Liver (tissue), 9 donors: ENCODE measurements around the gene RFTN2. TPM values are rescaled to one million over a fixed set of nuclear protein-coding genes. Genes with fewer than 3 reads are reported as not detected.
A peak's percentile ranks its signal among the peaks of the same experiment; 100 is the strongest.

ENCODE experiments used
- DNase-seq: peaks from one replicate; pipeline ENCODE4 v3.0.0-alpha.2; 2017; ENCODE audit warnings: low spot score
- H3K27ac ChIP-seq, 2 donors: one replicate each; pipeline ENCODE4 v1.7.0; 2013; ENCODE audit warnings: inconsistent platforms in 2 of 2, low read length in 2 of 2, control low read depth in 1 of 2, low read depth in 1 of 2, mild to moderate bottlenecking in 1 of 2
- H3K27me3 ChIP-seq, 4 donors: one replicate each; pipeline versions ENCODE4 v1.6.1 to v1.7.0; 2013; ENCODE audit warnings: low read length in 3 of 4, inconsistent platforms in 1 of 4, mild to moderate bottlenecking in 1 of 4, moderate library complexity in 1 of 4; ENCODE audit not compliant: control insufficient read depth in 4 of 4, insufficient read depth in 4 of 4
- H3K36me3 ChIP-seq, 4 donors: one replicate each; pipeline versions ENCODE4 v1.6.1 to v1.7.0; 2013; ENCODE audit warnings: low read length in 3 of 4, mild to moderate bottlenecking in 3 of 4, low read depth in 1 of 4, moderate library complexity in 1 of 4; ENCODE audit not compliant: control insufficient read depth in 4 of 4, insufficient read depth in 3 of 4
- H3K4me1 ChIP-seq, 4 donors: one replicate each; pipeline versions ENCODE4 v1.6.1 to v1.7.0; 2013; ENCODE audit warnings: low read length in 3 of 4, mild to moderate bottlenecking in 3 of 4, moderate library complexity in 1 of 4; ENCODE audit not compliant: control insufficient read depth in 4 of 4, insufficient read depth in 4 of 4
- H3K4me3 ChIP-seq, 3 donors: one replicate each; pipeline versions ENCODE4 v1.6.1 to v1.7.0; 2013; ENCODE audit warnings: low read length in 3 of 3, control low read depth in 1 of 3, low read depth in 1 of 3, mild to moderate bottlenecking in 1 of 3
- H3K9ac ChIP-seq, 2 donors: one replicate each; pipeline ENCODE4 v1.7.0; 2013; ENCODE audit warnings: low read length in 2 of 2, mild to moderate bottlenecking in 2 of 2, moderate library complexity in 2 of 2, control low read depth in 1 of 2, low read depth in 1 of 2
- H3K9me3 ChIP-seq, 4 donors: one replicate each; pipeline versions ENCODE4 v1.6.1 to v1.7.0; 2013; ENCODE audit warnings: low read length in 3 of 4; ENCODE audit not compliant: control insufficient read depth in 4 of 4
- ATF3 ChIP-seq: IDR thresholded peaks from 2 replicates; pipeline ENCODE4 v1.6.1; 2016; ENCODE audit warnings: antibody characterized with exemption
- CTCF ChIP-seq: fragments of 150-350 bp; IDR thresholded peaks from 2 replicates; pipeline ENCODE4 v1.5.1; 2017; ENCODE audit warnings: improper control_type of control experiment, low read depth, low read length; ENCODE audit not compliant: missing input control
- EGR1 ChIP-seq, 2 donors: IDR thresholded peaks; 2 replicates each; pipeline ENCODE4 v1.6.1; 2016 to 2018; ENCODE audit warnings: antibody characterized with exemption in 2 of 2, low read depth in 2 of 2
- FOXA1 ChIP-seq: IDR thresholded peaks from 2 replicates; pipeline ENCODE4 v1.6.1; 2016; ENCODE audit warnings: antibody characterized with exemption
- FOXA2 ChIP-seq: IDR thresholded peaks from 2 replicates; pipeline ENCODE4 v1.6.1; 2016; ENCODE audit warnings: antibody characterized with exemption
- GABPA ChIP-seq, 2 donors: IDR thresholded peaks in 1 of 2; conservative IDR thresholded peaks in 1 of 2; 2 replicates each; pipeline ENCODE4 v1.6.1; 2016; ENCODE audit warnings: antibody characterized with exemption in 2 of 2, mild to moderate bottlenecking in 1 of 2, moderate library complexity in 1 of 2
- HNF4A ChIP-seq, 2 donors: conservative IDR thresholded peaks; 2 replicates each; pipeline ENCODE4 v1.6.1; 2016; ENCODE audit warnings: antibody characterized with exemption in 2 of 2, mild to moderate bottlenecking in 2 of 2
- HNF4G ChIP-seq: IDR thresholded peaks from 2 replicates; pipeline ENCODE4 v1.6.1; 2016; ENCODE audit warnings: antibody characterized with exemption
- JUND ChIP-seq, 2 donors: IDR thresholded peaks; 2 replicates each; pipeline ENCODE4 v1.6.1; 2016; ENCODE audit warnings: antibody characterized with exemption in 2 of 2
- MAX ChIP-seq: IDR thresholded peaks from 2 replicates; pipeline ENCODE4 v1.6.1; 2016; ENCODE audit warnings: antibody characterized with exemption
- NR2F2 ChIP-seq: IDR thresholded peaks from 2 replicates; pipeline ENCODE4 v1.6.1; 2016; ENCODE audit warnings: antibody characterized with exemption
- RAD21 ChIP-seq, 2 donors: IDR thresholded peaks; 2 replicates each; pipeline ENCODE4 v1.6.1; 2016; ENCODE audit warnings: antibody characterized with exemption in 2 of 2, mild to moderate bottlenecking in 2 of 2
- REST ChIP-seq: IDR thresholded peaks from 2 replicates; pipeline ENCODE4 v1.6.1; 2016; ENCODE audit warnings: antibody characterized with exemption, mild to moderate bottlenecking
- RXRA ChIP-seq, 2 donors: IDR thresholded peaks; 2 replicates each; pipeline ENCODE4 v1.6.1; 2017 to 2018; ENCODE audit warnings: antibody characterized with exemption in 2 of 2, mild to moderate bottlenecking in 1 of 2
- SP1 ChIP-seq: IDR thresholded peaks from 2 replicates; pipeline ENCODE4 v1.6.1; 2018; ENCODE audit warnings: antibody characterized with exemption, mild to moderate bottlenecking
- TAF1 ChIP-seq: conservative IDR thresholded peaks from 2 replicates; pipeline ENCODE4 v1.6.1; 2016; ENCODE audit warnings: antibody characterized with exemption, mild to moderate bottlenecking
- YY1 ChIP-seq: IDR thresholded peaks from 2 replicates; pipeline ENCODE4 v1.6.1; 2016; ENCODE audit warnings: antibody characterized with exemption, mild to moderate bottlenecking
- ZBTB33 ChIP-seq: IDR thresholded peaks from 2 replicates; pipeline ENCODE4 v1.6.1; 2016; ENCODE audit warnings: antibody characterized with exemption
- WGBS: extraction: QIAGEN DNeasy Blood & Tissue Kit; methylation state at CpG from one replicate; pipeline ENCODE4 v1.1.7; 2013; 5-methylcytosine and 5-hydroxymethylcytosine counted together
- polyA plus RNA-seq, 2 donors: library from polyadenylated mRNA; stranded (reverse) in 1 of 2; unstranded in 1 of 2; fragments of 200-250 nt in 1 of 2; fragments of >200 nt in 1 of 2; fragmentation: Nextera tagmentation in 1 of 2; extraction: Ambion mirVana in 1 of 2; gene quantifications; one replicate each; pipeline versions ENCODE4 v1.2.1 to v1.2.3, GENCODE V29; 2013 to 2015
- total RNA-seq, 2 donors: library from RNA; depleted of rRNA; stranded (reverse); fragments of >200 nt; gene quantifications; one replicate each; pipeline ENCODE4 v1.2.3, GENCODE V29; 2014
- donor health status: healthy.
- donor health status: healthy.
- donor health status: healthy.
- donor health status: healthy.
- donor health status: healthy.

The RFTN2 gene
- total RNA-seq (1 to 10 TPM; 1.1 to 4.2 TPM), polyA plus RNA-seq (1 to 10 TPM in 1 of 2 donors, under 1 TPM in 1; 0.40 to 1.3 TPM)

GRCh38 chr2:197675246-197675645, at the start of gene RFTN2:
Gene RFTN2, minus strand, starts transcription at chr2:197675587. Its CDS starts 129 bp downstream, at chr2:197675458.
- no peak for DNase-seq
- Histone ChIP-seq H3K4me1 (peaks cover 0 to 1% (median 0%) of the 10 kb centered on the region in 4 donors), H3K4me3 (peak within 1 kb of the TSS in 1 of 3 donors; percentile 39), H3K27me3 (no peaks in the 10 kb centered on the region), H3K36me3 (no peaks in the 10 kb centered on the region), H3K9ac (peak within 1 kb of the TSS in 1 of 2 donors; percentile 53), H3K9me3 (no peaks in the 10 kb centered on the region), H3K27ac (peak within 1 kb of the TSS in 1 of 2 donors; percentile 19)
- TF ChIP-seq EGR1 (IDR thresholded peaks at IDR 0.05; ENCODE audit: low read depth in 2 of 2) (no peak), JUND (IDR thresholded peaks at IDR 0.05) (no peak), ZBTB33 (no peak), SP1 (no peak), REST (no peak), HNF4A (conservative IDR thresholded peaks at IDR 0.05) (no peak), FOXA2 (no peak), RXRA (IDR thresholded peaks at IDR 0.05) (no peak), MAX (no peak), ATF3 (no peak), TAF1 (no peak), GABPA (IDR thresholded peaks at IDR 0.05 in 1 of 2, conservative IDR thresholded peaks at IDR 0.05 in 1 of 2) (no peak), CTCF (no peak), HNF4G (no peak), RAD21 (IDR thresholded peaks at IDR 0.05) (no peak), FOXA1 (no peak), NR2F2 (no peak), YY1 (no peak)
- 38% methylated on average over 3 of the region's 3 CpGs for WGBS
